Stimulated activated CD8-positive, alpha-beta memory T cell treated with anti-CD3 and anti-CD28 coated beads, Interleukin-7, amount 100 ng/mL, for 24 hours (primary cell): ENCODE measurements around the gene CRISPLD2.

Experiments
- DNase-seq: peaks from one replicate; pipeline ENCODE4 v3.0.0-alpha.2; 2020; ENCODE audit warnings: low read depth

The CRISPLD2 gene

DNA sequence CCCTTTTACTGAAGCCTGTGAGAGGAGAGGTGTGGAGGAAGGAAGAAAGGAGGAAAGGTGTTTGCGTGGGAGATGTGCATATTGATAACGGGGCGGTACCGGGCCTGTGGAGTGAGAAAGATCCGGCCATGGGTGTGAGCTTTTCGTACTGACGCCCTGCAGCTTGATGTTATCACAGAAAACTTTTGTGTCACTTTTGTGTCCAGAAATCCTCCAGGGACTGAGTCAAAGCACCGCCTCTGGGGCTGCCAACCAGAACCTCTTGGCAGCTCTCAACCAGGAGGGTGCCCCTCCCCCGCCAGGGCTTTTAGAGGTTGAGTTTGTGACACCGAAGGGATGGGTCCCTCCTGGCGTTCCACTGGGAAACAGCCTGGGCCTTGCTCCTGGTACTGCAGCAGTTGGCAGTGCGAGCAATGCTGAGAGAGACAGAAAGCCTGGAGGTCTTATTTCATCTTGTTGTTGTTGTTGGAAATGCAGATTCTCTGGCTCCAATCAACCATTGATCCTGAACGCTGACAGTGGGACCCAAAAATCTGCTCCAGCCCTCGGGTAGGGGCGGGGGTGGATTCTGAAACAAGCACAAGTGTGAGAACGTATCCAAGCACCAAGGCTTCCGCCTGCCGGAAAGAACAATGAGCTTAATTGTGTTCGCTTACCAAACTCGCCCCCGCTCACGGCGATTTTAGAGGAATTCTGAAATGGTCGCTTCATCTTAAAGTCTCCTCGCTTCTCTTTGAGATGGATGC lies 65.0 kb downstream of the CRISPLD2 start:
- DNase-seq: no peak

GRCh38 chr16:84885342-84885910 lies 65.6 kb downstream of the CRISPLD2 start:
- DNase-seq: no peak

GRCh38 chr16:84886497-84887090 lies 66.8 kb downstream of the CRISPLD2 start:
- no peak for DNase-seq

DNA sequence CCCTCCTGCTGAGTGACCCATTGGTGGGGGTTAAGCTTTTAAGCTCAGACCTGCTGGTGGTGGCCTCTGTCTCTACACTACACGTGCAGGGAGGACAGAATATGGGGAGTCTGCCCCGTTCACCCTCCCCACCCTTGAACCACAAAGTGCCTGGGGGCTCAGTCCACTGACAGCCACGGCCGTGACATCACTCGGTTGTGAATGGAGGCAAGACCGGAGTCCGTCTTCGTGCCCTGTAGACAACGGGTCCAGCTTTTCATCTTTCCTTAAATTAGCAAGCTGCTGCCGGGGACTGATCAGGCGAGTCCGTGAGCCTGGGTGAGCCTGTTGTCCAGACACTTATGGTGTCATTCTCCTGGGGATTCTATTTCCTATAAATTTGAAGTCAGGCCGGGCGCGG lies 67.4 kb downstream of the CRISPLD2 start:
- no peak for DNase-seq

- no peak for DNase-seq
Measured at GRCh38 chr16:84888450-84888849, 68.7 kb downstream of the CRISPLD2 start.

GRCh38 chr16:84889066-84889465 lies 69.3 kb downstream of the CRISPLD2 start:
- no peak for DNase-seq

DNA sequence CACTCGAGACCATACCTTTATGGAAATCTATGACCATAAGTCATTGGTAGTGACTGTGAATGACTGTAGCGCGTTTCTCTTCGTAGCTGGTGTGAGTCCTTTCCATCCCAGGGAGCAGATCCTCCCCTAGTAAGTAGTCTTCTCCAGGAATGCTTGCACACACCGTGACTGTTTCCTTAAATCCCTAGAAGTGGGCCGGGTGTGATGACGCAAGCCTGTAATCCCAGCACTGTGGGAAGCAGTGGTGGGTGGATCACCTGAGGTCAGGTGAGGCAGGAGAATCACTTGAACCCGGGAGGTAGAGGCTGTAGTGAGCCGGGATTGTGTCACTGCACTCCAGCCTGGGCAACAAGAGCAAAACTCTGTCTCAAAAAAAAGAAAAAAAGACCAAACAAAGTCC lies 70.6 kb downstream of the CRISPLD2 start:
- DNase-seq: no peak

GRCh38 chr16:84891149-84891795 lies 71.5 kb downstream of the CRISPLD2 start:
- no peak for DNase-seq

GRCh38 chr16:84892097-84892496 lies 72.3 kb downstream of the CRISPLD2 start:
- no peak for DNase-seq

- DNase-seq: no peak
Measured at GRCh38 chr16:84893467-84893848, 73.7 kb downstream of the CRISPLD2 start.

DNA sequence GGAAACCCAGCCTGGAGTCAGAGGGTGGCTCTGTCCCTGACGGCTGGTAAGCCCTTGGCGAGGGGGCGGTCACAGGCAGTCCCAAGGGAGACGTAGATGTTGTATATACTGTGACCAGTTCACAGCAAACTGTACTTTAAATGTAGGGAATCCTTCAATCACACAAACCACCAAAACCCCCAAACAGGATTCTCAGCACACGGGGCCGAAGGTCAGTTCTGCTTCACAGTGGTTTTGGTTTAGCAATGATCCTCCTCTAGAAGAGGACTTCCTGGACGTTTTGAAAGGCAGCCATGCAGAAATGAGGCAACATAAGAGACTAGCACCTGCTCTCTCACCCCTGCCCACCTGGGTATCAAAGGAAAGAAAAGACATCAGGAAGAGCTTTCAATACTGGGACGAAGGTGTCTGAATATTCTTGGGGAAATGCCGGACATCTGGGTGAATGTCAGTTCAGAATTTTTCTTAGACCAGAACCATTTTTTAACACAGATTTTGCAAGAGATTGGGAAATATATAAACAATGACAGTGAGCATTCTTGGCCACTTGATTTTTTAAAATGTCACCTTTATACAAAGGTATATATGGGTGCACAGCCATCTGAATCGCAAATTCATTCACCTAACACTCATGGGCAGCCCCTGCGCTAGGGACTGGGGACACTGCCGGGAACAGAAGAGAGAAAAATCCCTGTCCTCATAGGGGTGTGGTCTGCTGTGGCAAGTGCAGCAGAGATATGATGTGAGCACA lies 74.2 kb downstream of the CRISPLD2 start:
- no peak for DNase-seq

GRCh38 chr16:84895016-84895415 lies 75.2 kb downstream of the CRISPLD2 start:
- DNase-seq: no peak

DNA sequence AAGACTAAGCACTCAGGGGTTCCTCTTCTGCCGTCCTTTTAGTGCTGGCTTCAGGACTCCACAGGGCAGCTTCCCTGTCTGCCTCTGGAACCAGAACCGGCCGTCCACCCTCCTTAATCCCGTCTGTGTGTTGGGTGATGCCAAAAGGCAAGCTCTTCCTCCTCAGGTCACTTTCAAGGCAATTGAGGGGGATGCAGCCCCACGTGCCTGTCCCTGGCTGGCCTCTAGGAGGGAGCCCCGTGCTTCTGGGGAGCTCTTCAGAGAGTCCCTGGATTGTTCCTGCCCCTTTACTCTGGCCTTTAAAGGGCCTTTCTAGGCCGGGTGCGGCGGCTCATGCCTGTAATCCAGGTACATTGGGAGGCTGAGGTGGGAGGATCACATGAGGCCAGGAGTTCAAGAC lies 77.1 kb downstream of the CRISPLD2 start:
- no peak for DNase-seq

DNA sequence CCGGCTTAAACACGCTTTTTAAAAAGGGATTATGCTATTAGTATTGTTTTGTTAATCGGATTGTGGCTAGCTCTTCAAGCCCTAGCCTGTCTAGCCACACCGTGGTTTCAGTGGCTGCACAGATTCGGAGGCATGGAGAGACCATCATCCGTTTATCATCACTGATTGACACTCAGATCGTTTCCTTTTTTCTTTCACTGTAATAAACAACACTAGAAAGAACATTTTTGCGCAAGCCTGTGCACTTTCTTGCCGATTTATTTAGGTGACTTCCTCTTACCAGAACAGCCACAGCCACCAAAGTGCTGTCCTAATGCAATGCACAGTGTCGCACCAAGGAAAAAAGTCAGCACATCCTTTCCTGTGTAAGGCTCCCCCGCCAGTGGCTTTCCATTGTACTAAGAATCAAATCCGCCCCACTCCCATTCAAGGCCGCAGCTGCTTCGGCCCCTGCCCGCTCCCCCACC lies 78.2 kb downstream of the CRISPLD2 start:
- DNase-seq: no peak

- no peak for DNase-seq
Measured at GRCh38 chr16:84898447-84898846, 78.7 kb downstream of the CRISPLD2 start.

GRCh38 chr16:84899414-84899813 lies 79.6 kb downstream of the CRISPLD2 start:
- DNase-seq: no peak

DNA sequence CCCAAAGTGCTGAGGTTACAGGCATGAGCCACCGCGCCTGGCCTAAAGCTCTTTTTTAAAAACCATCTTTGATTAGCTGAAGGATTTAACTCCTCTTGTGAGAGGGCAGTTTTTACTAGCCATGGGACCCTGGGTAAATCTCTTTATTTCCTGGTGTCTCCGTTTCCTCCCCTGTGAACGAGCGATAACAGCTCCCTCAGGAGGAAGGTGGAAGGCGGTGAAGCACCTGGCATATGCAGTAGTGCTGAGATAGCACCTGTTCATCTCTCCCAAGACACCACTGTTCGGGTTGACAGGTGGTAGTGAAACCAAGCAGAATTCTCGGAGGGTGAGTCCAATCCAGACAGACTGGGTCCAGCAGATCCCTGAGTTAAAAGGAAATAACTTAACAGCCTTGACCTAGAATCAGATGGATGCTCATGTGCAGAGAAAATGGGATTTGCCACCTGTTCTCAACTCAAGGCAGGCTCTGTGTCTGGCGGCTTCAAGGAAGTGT lies 86.2 kb downstream of the CRISPLD2 start:
- no peak for DNase-seq

DNA sequence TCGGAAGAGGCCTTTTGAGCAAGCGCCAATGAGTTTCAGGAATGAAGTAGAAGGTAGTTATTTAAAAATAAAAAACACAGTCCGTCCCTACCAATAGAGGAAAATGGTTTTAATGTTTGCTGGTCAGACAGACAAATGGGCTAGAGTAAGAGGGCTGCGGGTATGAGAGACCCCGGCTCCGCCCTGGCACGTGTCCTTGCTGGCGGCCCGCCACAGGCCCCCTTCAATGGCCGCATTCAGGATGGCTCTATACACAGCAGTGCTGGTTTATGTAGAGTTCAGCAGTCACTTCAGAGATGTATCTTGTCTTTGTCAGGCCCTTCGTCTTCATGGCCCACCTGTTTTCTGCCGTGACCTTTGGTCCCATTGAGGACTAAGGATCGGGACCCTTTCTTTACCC lies 87.3 kb downstream of the CRISPLD2 start:
- DNase-seq: no peak

- no peak for DNase-seq
Measured at GRCh38 chr16:84907575-84907974, 87.8 kb downstream of the CRISPLD2 start.

- DNase-seq: no peak
Measured at GRCh38 chr16:84909476-84910085, 89.8 kb downstream of the CRISPLD2 start.

- DNase-seq: no peak
Measured at GRCh38 chr16:84911486-84912216, 91.9 kb downstream of the CRISPLD2 start.
